ENCODE results near the gene ZFPL1. TPM values are rescaled to one million over a fixed set of nuclear protein-coding genes. Genes with fewer than 3 reads are reported as not detected.

Gene ZFPL1
- total RNA-seq, 4 donors from 2014 or later, result 26.3 to 43.9 (median 33.3) TPM

- Histone ChIP-seq H3K9me3 (no peaks in the 10 kb centered on the region), H3K36me3 (peaks cover 0 to 51% of the 10 kb centered on the region in 2 donors), H3K4me1 (peaks cover 0 to 24% (median 14%) of the 10 kb centered on the region in 3 donors), H3K27me3 (no peaks in the 10 kb centered on the region), H3K4me3 (no peak overlapping the region), H3K27ac (no peak overlapping the region)
- TF ChIP-seq POLR2AphosphoS5 (IDR thresholded peaks at IDR 0.05), result no peak
- TF ChIP-seq CTCF (IDR thresholded peaks at IDR 0.05), result no peak
- no peak for TF ChIP-seq EP300 (IDR thresholded peaks at IDR 0.05)
- TF ChIP-seq POLR2A (IDR thresholded peaks at IDR 0.05), result no peak
- 80% methylated on average over 6 of the region's 11 CpGs; no CpG with 5 or more reads in 1 of the 2 donors for WGBS, 2 donors (ENCODE audit: low coverage in 1 of 2)
- no peak for ATAC-seq
These were observed 3.2 kb downstream of the ZFPL1 start for GRCh38 chr11:65087216-65087615.

DNA sequence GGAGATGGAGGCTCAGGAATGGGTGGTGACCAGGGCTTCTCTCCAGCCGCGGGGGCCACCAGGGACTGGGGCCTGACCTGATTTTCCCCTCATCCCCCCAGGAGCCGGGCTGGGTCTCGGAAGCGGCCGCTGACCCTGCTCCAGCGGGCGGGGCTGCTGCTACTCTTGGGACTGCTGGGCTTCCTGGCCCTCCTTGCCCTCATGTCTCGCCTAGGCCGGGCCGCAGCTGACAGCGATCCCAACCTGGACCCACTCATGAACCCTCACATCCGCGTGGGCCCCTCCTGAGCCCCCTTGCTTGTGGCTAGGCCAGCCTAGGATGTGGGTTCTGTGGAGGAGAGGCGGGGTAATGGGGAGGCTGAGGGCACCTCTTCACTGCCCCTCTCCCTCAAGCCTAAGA lies 3.8 kb downstream of the ZFPL1 start:
- ATAC-seq, result no peak
- no CpG with 5 or more reads among the region's 15 CpGs for WGBS, 2 donors (ENCODE audit: low coverage in 1 of 2)
- H3K27me3 ChIP-seq, result no peaks in the 10 kb centered on the region
- H3K9me3 ChIP-seq, result no peaks in the 10 kb centered on the region
- H3K27ac ChIP-seq, result no peak overlapping the region
- TF ChIP-seq EP300 (IDR thresholded peaks at IDR 0.05), result no peak
- no peak for TF ChIP-seq CTCF (IDR thresholded peaks at IDR 0.05)
- TF ChIP-seq POLR2AphosphoS5 (IDR thresholded peaks at IDR 0.05), result no peak
- no peak for TF ChIP-seq POLR2A (IDR thresholded peaks at IDR 0.05)
- peaks cover 0 to 24% (median 14%) of the 10 kb centered on the region in 3 donors for H3K4me1 ChIP-seq
- H3K4me3 ChIP-seq, result no peak overlapping the region
- H3K36me3 ChIP-seq, result peaks cover 0 to 51% of the 10 kb centered on the region in 2 donors

GRCh38 chr11:65089621-65090020 lies 5.6 kb downstream of the ZFPL1 start:
- TF ChIP-seq CTCF (IDR thresholded peaks at IDR 0.05), result no peak
- no peak for TF ChIP-seq POLR2AphosphoS5 (IDR thresholded peaks at IDR 0.05)
- TF ChIP-seq EP300 (IDR thresholded peaks at IDR 0.05), result no peak
- no peak for TF ChIP-seq POLR2A (IDR thresholded peaks at IDR 0.05)
- no peak for ATAC-seq
- Histone ChIP-seq H3K27me3 (no peaks in the 10 kb centered on the region), H3K9me3 (no peaks in the 10 kb centered on the region), H3K36me3 (peaks cover 0 to 51% of the 10 kb centered on the region in 2 donors), H3K4me3 (no peak overlapping the region), H3K4me1 (peaks cover 0 to 14% (median 7%) of the 10 kb centered on the region in 3 donors), H3K27ac (no peak overlapping the region)
- WGBS, 2 donors (ENCODE audit: low coverage in 1 of 2), result 95% methylated on average over 3 of the region's 4 CpGs; no CpG with 5 or more reads in 1 of the 2 donors

DNA sequence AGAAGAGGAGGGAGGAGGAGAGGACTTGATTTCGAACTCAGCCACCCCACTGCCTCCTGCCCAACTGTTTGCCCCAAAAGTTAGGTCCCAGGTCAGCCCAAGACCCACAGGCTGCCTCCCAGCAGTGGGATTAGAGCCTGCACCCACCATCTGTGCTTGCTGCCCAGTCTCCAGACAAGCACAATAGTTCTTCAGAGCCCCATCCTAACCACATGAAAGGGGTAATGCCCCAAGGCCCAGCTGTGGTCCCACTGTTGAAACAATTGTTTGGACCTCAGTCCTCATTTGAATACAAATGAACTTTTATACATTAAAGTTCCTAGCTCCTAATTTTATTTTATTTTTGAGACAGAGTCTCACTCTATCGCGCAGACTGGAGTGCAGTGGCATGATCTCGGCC lies 6.6 kb downstream of the ZFPL1 start:
- Histone ChIP-seq H3K27ac (no peak overlapping the region), H3K27me3 (no peaks in the 10 kb centered on the region), H3K36me3 (peaks cover 0 to 44% of the 10 kb centered on the region in 2 donors), H3K4me3 (no peak overlapping the region), H3K9me3 (no peaks in the 10 kb centered on the region), H3K4me1 (peaks cover 0 to 7% (median under 1%) of the 10 kb centered on the region in 3 donors)
- no peak for TF ChIP-seq POLR2A (IDR thresholded peaks at IDR 0.05)
- ATAC-seq, result no peak
- WGBS, 2 donors (ENCODE audit: low coverage in 1 of 2), result 97 to 98% methylated on average over 3 to 4 of the region's 4 CpGs

DNA sequence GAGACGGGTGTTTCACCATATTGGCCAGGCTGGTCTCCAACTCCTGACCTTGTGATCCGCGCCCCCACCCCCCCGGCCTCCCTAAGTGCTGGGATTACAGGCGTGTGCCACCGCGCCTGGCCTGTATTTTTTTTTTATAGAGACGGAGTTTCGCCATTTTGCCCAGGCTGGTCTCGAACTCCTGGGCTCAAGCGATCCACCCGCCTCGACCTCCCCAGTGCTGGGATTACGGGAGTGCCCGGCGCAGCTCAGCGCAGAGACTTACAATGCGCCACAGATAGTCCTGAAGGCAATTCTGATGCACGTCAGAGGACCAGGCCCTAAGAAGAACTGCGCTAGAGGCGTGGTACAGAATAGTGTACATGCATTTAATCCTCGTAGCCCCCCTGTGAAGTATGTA lies 11.4 kb downstream of the ZFPL1 start:
- peak overlapping the region in 3 of 4 donors; percentile 88 to 95 (median 91) for H3K27ac ChIP-seq
- no peaks in the 10 kb centered on the region for H3K27me3 ChIP-seq
- ATAC-seq, result no peak
- peak overlapping the region in 1 of 2 donors; percentile 93 for H3K4me3 ChIP-seq
- no peaks in the 10 kb centered on the region for H3K9me3 ChIP-seq
- peaks cover 0 to 26% of the 10 kb centered on the region in 2 donors for H3K36me3 ChIP-seq
- 67 to 81% methylated on average over 4 to 11 of the region's 22 CpGs for WGBS, 2 donors (ENCODE audit: low coverage in 1 of 2)
- TF ChIP-seq EP300 (IDR thresholded peaks at IDR 0.05), result no peak
- no peak for TF ChIP-seq POLR2AphosphoS5 (IDR thresholded peaks at IDR 0.05)
- no peak for TF ChIP-seq POLR2A (IDR thresholded peaks at IDR 0.05)
- TF ChIP-seq CTCF (IDR thresholded peaks at IDR 0.05), result no peak
- H3K4me1 ChIP-seq, result peaks cover 0 to 26% (median 13%) of the 10 kb centered on the region in 3 donors

All from gastroesophageal sphincter (tissue), 4 donors.